A549 (cell line): ENCODE results near the gene PRRX2.

Experiments used
- BHLHE40 ChIP-seq: IDR thresholded peaks from 2 replicates; pipeline ENCODE4 v1.6.1; 2012; ENCODE audit warnings: low read depth, low read length, inconsistent platforms
- CTCF ChIP-seq: fragments of >200 bp; sonication (Bioruptor Twin); formaldehyde crosslinking; IDR thresholded peaks from 3 replicates; pipeline ENCODE4 v1.5.1; 2016
- EP300 ChIP-seq, 2 experiments: fragments of >200 bp; sonication (Bioruptor Twin); formaldehyde crosslinking; IDR thresholded peaks; 2 replicates in 1 of 2; 3 replicates in 1 of 2; pipeline ENCODE4 v1.6.1; 2016 to 2017
- POLR2AphosphoS2 ChIP-seq: conservative IDR thresholded peaks from 2 replicates; pipeline ENCODE4 v1.6.1; 2012; ENCODE audit warnings: low read length, improper control_type of control experiment, inconsistent platforms
- RAD21 ChIP-seq, 2 experiments: fragments of >200 bp in 1 of 2; sonication (Bioruptor Twin) in 1 of 2; formaldehyde crosslinking in 1 of 2; IDR thresholded peaks in 1 of 2; conservative IDR thresholded peaks in 1 of 2; 2 replicates in 1 of 2; 3 replicates in 1 of 2; pipeline ENCODE4 v1.6.1; 2012 to 2018; ENCODE audit warnings: inconsistent platforms in 1 of 2
- RCOR1 ChIP-seq: fragments of 150-350 bp; IDR thresholded peaks from 2 replicates; pipeline ENCODE4 v1.6.1; 2014; ENCODE audit warnings: antibody characterized with exemption, low read length, low read depth

- TF ChIP-seq RCOR1 (no peak), RAD21 (conservative IDR thresholded peaks at IDR 0.05 in 1 of 2, IDR thresholded peaks at IDR 0.05 in 1 of 2) (no peak), EP300 (IDR thresholded peaks at IDR 0.05) (no peak), CTCF (no peak), POLR2AphosphoS2 (no peak), BHLHE40 (no peak)
Observed at GRCh38 chr9:129745200-129745599, 79.8 kb downstream of the PRRX2 start.
